K562 (cell line): ENCODE data around the gene PDCL3. TPM values are rescaled to one million over a fixed set of nuclear protein-coding genes. Genes with fewer than 3 reads are reported as not detected.

Experiments
- ATAC-seq: fragments of 200-7000 bp; cut with Tn5 transposase; 3 replicates; pipeline ENCODE4 v1.9.1; 2020; ENCODE audit warnings: moderate library complexity
- BruUV-seq: library from RNA; stranded (reverse); fragments of 400-500 nt; replicated peaks from 2 replicates; lab custom pipeline; 2021; lab: Mats Ljungman, UMichigan
- CTCF ChIA-PET: fragments of 300-600 bp; formaldehyde crosslinking; extraction: SDS; loops from one replicate; lab custom pipeline; 2021; ENCODE audit warnings: low intra/inter-chr PET ratio; lab: Yijun Ruan, JAX
- POLR2A ChIA-PET: fragments of 300-600, 350-650 bp; sonication (Branson Sonifier 250); formaldehyde crosslinking; extraction: SDS; loops from one replicate; lab custom pipeline; 2021; ENCODE audit warnings: antibody characterized with exemption, inconsistent platforms; lab: Yijun Ruan, JAX
- DNase-seq, 4 experiments: peaks; one replicate each; pipeline versions ENCODE4 v3.0.0 to v3.0.0-alpha.2; 2011 to 2018; ENCODE audit warnings: low spot score in 3 of 4, mixed read lengths in 3 of 4; ENCODE audit errors: extremely low read depth in 1 of 4
- FAIRE-seq: peaks from 2 replicates; lab custom pipeline; 2011; peaks lifted over from hg19 to GRCh38; lab: Jason Lieb, UNC
- H2AFZ ChIP-seq: 2 replicates; pipeline ENCODE4 v1.6.0; 2011; ENCODE audit warnings: low read depth, low read length, control low read depth, inconsistent platforms
- H3K27ac ChIP-seq: fragments of 200-600 bp; 3 replicates; pipeline ENCODE4 v1.8.0; 2011; ENCODE audit warnings: low read depth, mild to moderate bottlenecking, control low read depth, inconsistent platforms, low read length, moderate library complexity, mixed read lengths; ENCODE audit errors: extremely low read depth
- H3K27me3 ChIP-seq, 2 experiments: fragments of 300-600 bp in 1 of 2; 2 replicates in 1 of 2; 3 replicates in 1 of 2; pipeline versions ENCODE4 v1.6.0 to v1.8.0; 2011; ENCODE audit warnings: inconsistent platforms in 2 of 2, low read length in 2 of 2, mild to moderate bottlenecking in 1 of 2, mixed read lengths in 1 of 2, moderate library complexity in 1 of 2; ENCODE audit not compliant: control insufficient read depth in 2 of 2, insufficient read depth in 2 of 2
- H3K36me3 ChIP-seq: fragments of 300-600 bp; 3 replicates; pipeline ENCODE4 v1.8.0; 2011; ENCODE audit warnings: mild to moderate bottlenecking, low read length, inconsistent platforms; ENCODE audit not compliant: control insufficient read depth, insufficient read depth
- H3K4me1 ChIP-seq, 2 experiments: fragments of 200-600 bp in 1 of 2; replicated peaks in 1 of 2; 2 replicates in 1 of 2; 3 replicates in 1 of 2; pipeline versions ENCODE4 v1.5.1 to v1.8.0; 2011; ENCODE audit warnings: inconsistent platforms in 2 of 2, low read length in 2 of 2, mild to moderate bottlenecking in 1 of 2, mixed read lengths in 1 of 2, moderate library complexity in 1 of 2; ENCODE audit not compliant: control insufficient read depth in 2 of 2, insufficient read depth in 2 of 2
- H3K4me2 ChIP-seq: 2 replicates; pipeline ENCODE4 v1.6.1; 2011; ENCODE audit warnings: low read length, control low read depth, inconsistent platforms, mixed read lengths; ENCODE audit not compliant: insufficient read depth
- H3K4me3 ChIP-seq: fragments of 200-600 bp; sonication (generic), shearing (Covaris generic); 2 replicates; pipeline ENCODE4 v1.5.1; 2016; ENCODE audit warnings: control low read depth, inconsistent platforms
- H3K79me2 ChIP-seq: fragments of 200-600 bp; 3 replicates; pipeline ENCODE4 v1.8.0; 2011; ENCODE audit warnings: low read length, inconsistent platforms; ENCODE audit not compliant: control insufficient read depth, insufficient read depth
- H3K9ac ChIP-seq, 2 experiments: 2 replicates each; pipeline versions ENCODE4 v1.6.0 to v1.6.1; 2011; ENCODE audit warnings: low read depth in 2 of 2, low read length in 2 of 2, control low read depth in 1 of 2, inconsistent platforms in 1 of 2, mild to moderate bottlenecking in 1 of 2, mixed read lengths in 1 of 2; ENCODE audit not compliant: insufficient read depth in 1 of 2
- H3K9me1 ChIP-seq: one replicate; pipeline ENCODE4 v1.6.0; 2011; ENCODE audit warnings: inconsistent platforms, mild to moderate bottlenecking, low read length, moderate library complexity; ENCODE audit not compliant: control insufficient read depth, insufficient read depth
- H3K9me3 ChIP-seq: replicated peaks from 2 replicates; pipeline ENCODE4 v1.5.1; 2011; ENCODE audit warnings: low read depth, low read length, inconsistent platforms; ENCODE audit not compliant: control insufficient read depth, insufficient read depth
- H4K20me1 ChIP-seq: replicated peaks from 2 replicates; pipeline ENCODE4 v1.6.1; 2011; ENCODE audit warnings: low read length, inconsistent platforms, mixed read lengths; ENCODE audit not compliant: control insufficient read depth, insufficient read depth
- CBFA2T2 ChIP-seq: fragments of 450-650 bp; conservative IDR thresholded peaks from 2 replicates; pipeline ENCODE4 v1.6.1; 2017; ENCODE audit warnings: mild to moderate bottlenecking
- CSDE1 ChIP-seq, 2 experiments: fragments of 450-650 bp; IDR thresholded peaks; 2 replicates each; pipeline ENCODE4 v1.6.1; 2016; ENCODE audit warnings: mild to moderate bottlenecking in 1 of 2
- GATAD2B ChIP-seq: fragments of 450-650 bp; IDR thresholded peaks from 2 replicates; pipeline ENCODE4 v1.6.1; 2017; ENCODE audit warnings: mild to moderate bottlenecking, borderline replicate concordance
- NFIC ChIP-seq: fragments of 450-650 bp; IDR thresholded peaks from 2 replicates; pipeline ENCODE4 v1.6.1; 2017; ENCODE audit warnings: mild to moderate bottlenecking, inconsistent platforms
- TAL1 ChIP-seq: fragments of 450-650 bp; IDR thresholded peaks from 2 replicates; pipeline ENCODE4 v1.6.1; 2016; ENCODE audit warnings: mild to moderate bottlenecking
- ZNF3 ChIP-seq: fragments of 250-450 bp; sonication (Bioruptor Pico); IDR thresholded peaks from 2 replicates; pipeline ENCODE4 v1.5.0; 2021; ENCODE audit warnings: mild to moderate bottlenecking, moderate library complexity
- ZNF75A ChIP-seq: fragments of 450-650 bp; formaldehyde crosslinking; IDR thresholded peaks from 2 replicates; pipeline ENCODE4 v1.4.0; 2020; ENCODE audit warnings: mild to moderate bottlenecking
- WGBS: fragments of 100-300 bp; shearing (Covaris generic); methylation state at CpG from one replicate; pipeline ENCODE4 v1.1.6; 2016; ENCODE audit warnings: low coverage, mixed read lengths; ENCODE audit not compliant: insufficient coverage; ENCODE audit errors: missing lambda C conversion rate; 5-methylcytosine and 5-hydroxymethylcytosine counted together
- in situ Hi-C: fragments of 300-500 bp; cut with MboI; formaldehyde crosslinking; loops from 4 replicates; pipeline ENCODE4 v1.15.0; 2018; ENCODE audit warnings: inconsistent platforms, mixed read lengths
- intact Hi-C: fragments of 100-400 bp; cut with micrococcal nuclease; formaldehyde crosslinking; loops from 2 replicates; pipeline ENCODE4 v1.14.2; 2022
- polyA plus RNA-seq, 8 experiments: library from polyadenylated mRNA; depleted of rRNA in 4 of 8; stranded (reverse) in 5 of 8; unstranded in 3 of 8; fragments of >200 nt; fragmentation: Nextera tagmentation in 2 of 8; fragmentation: Illumina TruSeq in 1 of 8; extraction: Ambion mirVana in 2 of 8; extraction: Trizol in 1 of 8; gene quantifications; 2 replicates each; pipeline versions ENCODE4 v1.2.1 to v1.2.3, GENCODE V29; 2011 to 2014; ENCODE audit warnings: inconsistent platforms in 1 of 8, missing spikeins in 1 of 8
- total RNA-seq, 7 experiments: library from RNA; depleted of rRNA in 6 of 7; stranded (reverse); fragments of >200 nt in 6 of 7; fragmentation: Illumina TruSeq in 2 of 7; extraction: Trizol in 2 of 7; gene quantifications; 2 replicates each; pipeline versions ENCODE4 v1.2.1 to v1.2.3, GENCODE V29; 2011 to 2021; ENCODE audit warnings: low replicate concordance in 1 of 7

PDCL3 gene
- total and polyA plus RNA-seq, 9 of the 15 experiments (the other 6 are each of a cell fraction or from before 2014, with no cell fraction given): 16.6 to 76.7 (median 26.9) TPM

DNA sequence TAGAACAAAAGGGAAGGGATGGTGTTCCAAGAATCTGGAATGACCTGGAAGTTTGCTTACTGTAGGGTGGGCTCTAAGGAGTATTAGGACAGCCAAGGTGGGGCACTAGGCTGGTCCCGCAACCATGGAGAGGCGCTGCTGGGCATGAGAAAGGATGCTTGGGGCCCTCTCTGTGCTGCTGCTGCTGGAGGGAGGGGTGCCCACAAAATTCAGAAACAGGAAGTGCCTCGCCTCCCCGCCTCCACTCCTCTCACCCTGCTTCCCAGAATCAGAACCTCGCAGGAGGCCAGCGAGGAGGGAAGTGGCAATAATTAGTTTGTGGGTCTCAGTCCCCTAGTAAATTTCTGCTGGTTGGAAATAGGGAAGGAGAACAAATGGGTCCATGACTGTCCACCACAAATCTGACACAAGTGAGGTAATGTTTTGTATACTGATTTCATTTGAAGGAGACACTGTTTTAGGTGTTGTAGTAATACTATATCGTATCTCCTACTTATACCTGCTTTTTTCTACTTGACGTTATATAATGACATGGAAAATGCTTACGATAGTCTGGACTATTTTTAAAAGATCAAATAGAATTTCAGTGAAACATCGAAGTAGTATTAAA lies 7.9 kb upstream of the PDCL3 start (continued):
- TF ChIP-seq NFIC (no peak), GATAD2B (no peak), ZNF3 (no peak), CSDE1 (IDR thresholded peaks at IDR 0.05) (no peak), TAL1 (no peak), ZNF75A (no peak)

- ATAC-seq: no peak
- CTCF ChIA-PET: no interaction called here
- Histone ChIP-seq H3K4me3 (no peak overlapping the region), H2AFZ (0 out of 2 replicates have a peak overlapping the region, but pooled peaks have one; percentile 14), H3K27me3 (no peaks in the 10 kb centered on the region), H3K27ac (no peak overlapping the region), H4K20me1 (no peaks in the 10 kb centered on the region), H3K9me3 (no peaks in the 10 kb centered on the region), H3K4me2 (no peak overlapping the region), H3K9me1 (no peaks in the 10 kb centered on the region), H3K36me3 (no peaks in the 10 kb centered on the region), H3K9ac (no peak overlapping the region), H3K79me2 (no peaks in the 10 kb centered on the region), H3K4me1 (peaks cover 3 to 6% of the 10 kb centered on the region in 2 experiments; a peak in 3 of 5 replicates)
- intact Hi-C loops (no loop called here), in situ Hi-C loops (no loop called here)
- no peak for FAIRE-seq
- POLR2A ChIA-PET: interaction anchor here (1.0 to 2.0 kb wide), 2 partner anchors 8 to 11 kb away, joined by 4 read pairs; no protein-coding TSS in a partner anchor
- no TSS peak for BruUV-seq
- DNase-seq: no peak
- TF ChIP-seq CBFA2T2: no peak
- WGBS: 59% methylated on average over 4 of the region's 4 CpGs
Measured at GRCh38 chr2:100556746-100557145, 6.0 kb upstream of the PDCL3 start.
